Measurements from ENCODE around the gene CHRM2. TPM values are rescaled to one million over a fixed set of nuclear protein-coding genes. Genes with fewer than 3 reads are reported as not detected.

CHRM2 gene
- total RNA-seq, 6 experiments from 2014 or later: 1.1 to 4.5 (median 3.9) TPM

DNA sequence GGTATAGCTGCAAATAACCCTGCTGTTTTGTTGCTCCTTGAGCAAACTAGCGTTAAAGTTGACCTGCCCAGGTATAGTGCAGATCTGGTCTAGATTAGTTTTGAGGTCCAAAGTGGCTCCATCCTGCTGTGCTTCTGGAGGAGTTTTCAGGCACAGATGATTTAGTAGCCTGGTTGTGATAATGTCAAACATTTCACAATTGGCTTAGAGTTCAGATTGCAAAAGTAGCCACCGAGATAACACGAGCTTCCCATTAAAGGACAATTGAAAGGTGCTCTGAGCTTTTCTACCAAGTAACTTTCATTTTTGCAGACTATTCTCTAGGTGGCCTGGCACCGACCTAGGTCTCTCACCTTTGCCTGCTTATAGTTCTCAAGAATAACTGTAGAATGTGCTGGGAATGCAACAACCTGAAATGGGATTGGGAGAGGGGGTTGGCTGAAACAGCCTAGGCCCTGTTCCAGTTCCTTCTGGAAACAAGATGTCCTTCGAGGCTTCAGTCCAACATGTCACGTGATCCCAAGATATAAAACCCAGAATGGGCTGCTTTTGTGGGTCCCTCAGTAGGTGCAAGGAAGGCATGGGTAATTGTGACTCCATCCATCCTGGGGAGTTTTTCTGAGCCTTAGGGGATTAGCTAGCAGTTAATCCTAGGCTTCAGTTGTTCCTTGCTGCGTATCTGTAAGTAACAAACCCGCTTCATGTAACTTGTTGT, 201.0 kb downstream of the CHRM2 start:
- peaks cover 1% of the 10 kb centered on the region for H3K27me3 Mint-ChIP-seq (ENCODE audit: insufficient read depth)
- H3K4me3 Mint-ChIP-seq: peak overlapping the region; percentile 24; the same call in 1 of the 2 replicates
- H3K27ac Mint-ChIP-seq: no peak overlapping the region
- H3K9me3 Mint-ChIP-seq: no peaks in the 10 kb centered on the region
- DNase-seq: no peak
- no peaks in the 10 kb centered on the region; the same call in 1 of the 2 replicates for H3K36me3 Mint-ChIP-seq (ENCODE audit: low read depth)
- TF ChIP-seq, protein P1, sequence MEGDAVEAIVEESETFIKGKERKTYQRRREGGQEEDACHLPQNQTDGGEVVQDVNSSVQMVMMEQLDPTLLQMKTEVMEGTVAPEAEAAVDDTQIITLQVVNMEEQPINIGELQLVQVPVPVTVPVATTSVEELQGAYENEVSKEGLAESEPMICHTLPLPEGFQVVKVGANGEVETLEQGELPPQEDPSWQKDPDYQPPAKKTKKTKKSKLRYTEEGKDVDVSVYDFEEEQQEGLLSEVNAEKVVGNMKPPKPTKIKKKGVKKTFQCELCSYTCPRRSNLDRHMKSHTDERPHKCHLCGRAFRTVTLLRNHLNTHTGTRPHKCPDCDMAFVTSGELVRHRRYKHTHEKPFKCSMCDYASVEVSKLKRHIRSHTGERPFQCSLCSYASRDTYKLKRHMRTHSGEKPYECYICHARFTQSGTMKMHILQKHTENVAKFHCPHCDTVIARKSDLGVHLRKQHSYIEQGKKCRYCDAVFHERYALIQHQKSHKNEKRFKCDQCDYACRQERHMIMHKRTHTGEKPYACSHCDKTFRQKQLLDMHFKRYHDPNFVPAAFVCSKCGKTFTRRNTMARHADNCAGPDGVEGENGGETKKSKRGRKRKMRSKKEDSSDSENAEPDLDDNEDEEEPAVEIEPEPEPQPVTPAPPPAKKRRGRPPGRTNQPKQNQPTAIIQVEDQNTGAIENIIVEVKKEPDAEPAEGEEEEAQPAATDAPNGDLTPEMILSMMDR (IDR thresholded peaks at IDR 0.05): no peak
- H3K4me1 Mint-ChIP-seq (ENCODE audit: low read depth): peaks cover 44% of the 10 kb centered on the region

Small RNAs within 50 kb of the gene (microRNA-seq; reads per million reads assigned to microRNA genes)
- 47.1 reads per million, percentile 38 among the genes with 10 or more reads in this experiment for gene MIR490

Measured in HFFc6 (cell line).